Thymus (tissue), 14 donors: Measurements from ENCODE around the gene TRAF5. TPM values are rescaled to one million over a fixed set of nuclear protein-coding genes. Genes with fewer than 3 reads are reported as not detected.

Experiments used
- DNase-seq, 9 donors: peaks; one replicate each; pipeline ENCODE4 v3.0.0-alpha.2; 2013; ENCODE audit warnings: low spot score in 9 of 9, low read depth in 6 of 9, missing footprints in 1 of 9
- H3K27ac ChIP-seq, 2 donors: one replicate each; pipeline ENCODE4 v1.5.1; 2013; ENCODE audit warnings: control low read depth in 1 of 2, low read depth in 1 of 2, low read length in 1 of 2, mild to moderate bottlenecking in 1 of 2, moderate library complexity in 1 of 2
- H3K27me3 ChIP-seq, 2 donors: one replicate each; pipeline ENCODE4 v1.5.1; 2013; ENCODE audit warnings: low read length in 1 of 2; ENCODE audit not compliant: control insufficient read depth in 2 of 2, insufficient read depth in 1 of 2
- H3K36me3 ChIP-seq, 2 donors: one replicate each; pipeline ENCODE4 v1.5.1; 2013; ENCODE audit warnings: low read length in 1 of 2, mild to moderate bottlenecking in 1 of 2, moderate library complexity in 1 of 2; ENCODE audit not compliant: control insufficient read depth in 2 of 2, insufficient read depth in 2 of 2
- H3K4me1 ChIP-seq, 2 donors: one replicate each; pipeline ENCODE4 v1.5.1; 2013; ENCODE audit warnings: low read length in 2 of 2; ENCODE audit not compliant: control insufficient read depth in 2 of 2, insufficient read depth in 2 of 2
- H3K4me3 ChIP-seq, 2 donors: one replicate each; pipeline ENCODE4 v1.5.1; 2013; ENCODE audit warnings: low read length in 2 of 2, control low read depth in 1 of 2, mild to moderate bottlenecking in 1 of 2
- H3K9me3 ChIP-seq, 2 donors: one replicate each; pipeline ENCODE4 v1.5.1; 2013; ENCODE audit warnings: low read length in 1 of 2, mild to moderate bottlenecking in 1 of 2; ENCODE audit not compliant: control insufficient read depth in 2 of 2, insufficient read depth in 1 of 2
- WGBS: extraction: QIAGEN DNeasy Blood & Tissue Kit; methylation state at CpG from one replicate; pipeline ENCODE4 v1.1.7; 2013; 5-methylcytosine and 5-hydroxymethylcytosine counted together
- long read RNA-seq, 10 donors: transcript quantifications; one replicate each; lab custom pipeline, GENCODE V29; 2026
- polyA plus RNA-seq: library from polyadenylated mRNA; stranded (reverse); fragments of 200-250 nt; gene quantifications from one replicate; pipeline ENCODE4 v1.2.3, GENCODE V29; 2013
- total RNA-seq: library from RNA; stranded (reverse); fragments of 120-200 nt; gene quantifications from one replicate; pipeline ENCODE4 v1.2.4, GENCODE V29; 2013
- donor health status: healthy.

The TRAF5 gene, protein sequence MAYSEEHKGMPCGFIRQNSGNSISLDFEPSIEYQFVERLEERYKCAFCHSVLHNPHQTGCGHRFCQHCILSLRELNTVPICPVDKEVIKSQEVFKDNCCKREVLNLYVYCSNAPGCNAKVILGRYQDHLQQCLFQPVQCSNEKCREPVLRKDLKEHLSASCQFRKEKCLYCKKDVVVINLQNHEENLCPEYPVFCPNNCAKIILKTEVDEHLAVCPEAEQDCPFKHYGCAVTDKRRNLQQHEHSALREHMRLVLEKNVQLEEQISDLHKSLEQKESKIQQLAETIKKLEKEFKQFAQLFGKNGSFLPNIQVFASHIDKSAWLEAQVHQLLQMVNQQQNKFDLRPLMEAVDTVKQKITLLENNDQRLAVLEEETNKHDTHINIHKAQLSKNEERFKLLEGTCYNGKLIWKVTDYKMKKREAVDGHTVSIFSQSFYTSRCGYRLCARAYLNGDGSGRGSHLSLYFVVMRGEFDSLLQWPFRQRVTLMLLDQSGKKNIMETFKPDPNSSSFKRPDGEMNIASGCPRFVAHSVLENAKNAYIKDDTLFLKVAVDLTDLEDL
- total RNA-seq = 17.0 TPM
- 47.6 TPM for polyA plus RNA-seq
- long read RNA-seq, donor 1 = 0 reads
- long read RNA-seq, donor 2, transcript TRAF5-201 (11 exons, 3,972 nt) = minor isoform, 5 of 64 reads
- long read RNA-seq, donor 2, transcript TRAF5-205 (3 exons, 3,491 nt) = major isoform, 15 of 64 reads
- long read RNA-seq, donor 2, partial matches to known transcripts = 44 of 64 reads
- long read RNA-seq, donor 2, other reads (novel, unspliced or antisense) = 0 of 64 reads
- long read RNA-seq, donor 3, partial matches to known transcripts = 6 of 11 reads
- long read RNA-seq, donor 3, other reads (novel, unspliced or antisense) = 0 of 11 reads
- long read RNA-seq, donor 4, partial matches to known transcripts = 12 of 15 reads
- long read RNA-seq, donor 4, other reads (novel, unspliced or antisense) = 0 of 15 reads
- long read RNA-seq, donor 5, transcript TRAF5-205 (3 exons, 3,491 nt) = major isoform, 9 of 30 reads
- long read RNA-seq, donor 5, partial matches to known transcripts = 18 of 30 reads
- long read RNA-seq, donor 5, other reads (novel, unspliced or antisense) = 0 of 30 reads
- long read RNA-seq, donor 6, transcript TRAF5-205 (3 exons, 3,491 nt) = major isoform, 5 of 6 reads
- long read RNA-seq, donor 6, partial matches to known transcripts = 0 of 6 reads
- long read RNA-seq, donor 6, other reads (novel, unspliced or antisense) = 0 of 6 reads
- long read RNA-seq, donor 7, partial matches to known transcripts = 0 of 7 reads
- long read RNA-seq, donor 7, other reads (novel, unspliced or antisense) = 0 of 7 reads
- long read RNA-seq, donor 8, partial matches to known transcripts = 0 of 1 reads
- long read RNA-seq, donor 8, other reads (novel, unspliced or antisense) = 0 of 1 reads
- long read RNA-seq, donor 9, partial matches to known transcripts = 5 of 8 reads
- long read RNA-seq, donor 9, other reads (novel, unspliced or antisense) = 0 of 8 reads
- long read RNA-seq, donor 10, partial matches to known transcripts = 0 of 1 reads
- long read RNA-seq, donor 10, other reads (novel, unspliced or antisense) = 0 of 1 reads

DNA sequence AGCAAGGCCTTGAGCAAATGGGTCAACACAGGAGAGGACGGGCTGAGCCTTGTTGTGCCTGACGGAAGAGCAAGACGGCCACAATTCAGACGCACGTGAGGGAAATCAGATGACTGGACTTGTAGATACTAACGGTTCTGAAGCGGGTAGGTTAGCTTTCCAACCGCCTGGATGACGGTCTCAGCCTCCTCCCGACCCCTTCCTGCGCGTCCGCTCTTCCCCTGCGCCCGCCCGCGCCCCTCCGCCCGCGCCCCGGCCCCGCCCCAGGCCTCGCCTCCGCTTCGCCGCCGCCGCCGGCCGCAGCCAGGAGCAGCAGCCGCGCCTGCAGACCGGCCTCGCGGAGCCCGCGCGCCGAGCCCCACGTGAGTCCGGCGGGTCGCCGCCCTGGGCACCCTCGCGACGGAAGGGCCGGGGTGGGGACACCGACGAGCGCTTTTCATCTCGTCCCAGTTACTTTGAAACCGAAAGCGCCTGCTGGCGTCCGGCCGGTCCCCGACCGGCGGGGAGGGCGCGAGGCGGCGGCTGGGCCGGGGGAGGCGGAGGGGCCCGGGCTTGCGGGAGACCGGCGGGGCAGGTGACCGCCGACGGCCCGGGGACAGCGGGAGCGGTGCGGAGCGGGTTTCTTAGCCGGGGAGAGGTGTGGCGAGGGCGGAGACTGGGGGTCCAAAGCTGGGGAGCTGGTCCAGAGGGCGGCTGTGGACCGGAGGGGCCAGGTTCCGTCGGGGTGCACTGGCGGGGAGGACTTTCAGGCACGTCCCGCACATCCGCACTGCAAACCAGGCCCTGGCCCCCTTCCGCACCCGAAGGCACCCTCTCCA, at the start of gene TRAF5:
Gene TRAF5, plus strand, starts transcription at position 306 of the 818 bp plus-strand sequence. CDS start 26,407 bp downstream, outside the sequence.
- Histone ChIP-seq H3K9me3 (peaks cover 0 to 2% of the 10 kb centered on the region in 2 donors), H3K27ac (peak within 1 kb of the TSS; percentile 73 to 90), H3K4me1 (peaks cover 13 to 55% of the 10 kb centered on the region in 2 donors), H3K4me3 (peak within 1 kb of the TSS; percentile 74 to 81), H3K36me3 (no peaks in the 10 kb centered on the region), H3K27me3 (no peaks in the 10 kb centered on the region)
- peak in 1 of 9 donors; percentile 61 for DNase-seq
- WGBS = 1% methylated on average over 91 of the region's 91 CpGs

DNA sequence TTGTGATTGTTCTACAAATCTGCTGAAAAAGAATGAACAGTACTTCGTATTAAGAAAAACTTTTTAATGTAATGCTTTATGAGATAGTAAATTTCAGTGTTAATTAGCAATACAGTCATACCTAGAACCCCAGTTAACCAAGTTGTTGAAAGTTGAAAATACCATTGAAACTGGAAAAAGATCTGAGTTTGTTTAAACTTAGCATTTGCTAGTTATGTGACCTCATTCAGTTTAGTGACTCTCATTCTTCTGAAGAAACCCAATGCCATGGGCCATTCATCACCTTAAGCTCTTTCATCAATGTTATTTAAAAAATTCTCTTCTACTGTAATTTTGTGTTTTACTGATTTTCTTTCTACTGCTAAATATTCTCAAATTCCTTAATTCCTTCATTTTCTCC, 47.3 kb upstream of the TRAF5 start:
- DNase-seq = no peak
- Histone ChIP-seq H3K36me3 (peaks cover 22 to 49% of the 10 kb centered on the region in 2 donors), H3K27me3 (no peaks in the 10 kb centered on the region), H3K4me1 (no peaks in the 10 kb centered on the region), H3K4me3 (no peak overlapping the region), H3K9me3 (no peaks in the 10 kb centered on the region), H3K27ac (no peak overlapping the region)
- 47% methylated on average over 1 of the region's 1 CpG for WGBS

DNA sequence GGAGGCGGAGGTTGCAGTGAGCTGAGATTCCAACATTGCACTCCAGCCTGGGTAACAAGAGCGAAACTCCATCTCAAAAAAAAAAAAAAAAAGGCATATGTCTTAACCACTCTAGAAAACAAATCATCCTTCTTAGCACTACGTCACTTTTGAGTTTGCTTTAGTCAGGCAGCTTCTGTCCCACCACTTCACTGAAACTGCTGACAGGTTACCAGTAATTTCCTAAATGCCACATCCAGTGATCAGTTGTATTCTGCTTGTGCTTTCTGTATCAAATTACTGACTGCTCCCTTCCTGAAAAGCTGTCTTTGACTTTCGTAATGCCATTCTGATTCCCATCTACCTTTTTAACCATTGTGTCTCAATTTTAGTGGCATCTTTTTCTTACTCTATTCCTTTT, 45.7 kb upstream of the TRAF5 start:
- Histone ChIP-seq H3K27ac (no peak overlapping the region), H3K36me3 (peaks cover 24 to 57% of the 10 kb centered on the region in 2 donors), H3K4me1 (no peaks in the 10 kb centered on the region), H3K27me3 (no peaks in the 10 kb centered on the region), H3K4me3 (no peak overlapping the region), H3K9me3 (no peaks in the 10 kb centered on the region)
- no peak for DNase-seq
- 97% methylated on average over 4 of the region's 4 CpGs for WGBS

DNA sequence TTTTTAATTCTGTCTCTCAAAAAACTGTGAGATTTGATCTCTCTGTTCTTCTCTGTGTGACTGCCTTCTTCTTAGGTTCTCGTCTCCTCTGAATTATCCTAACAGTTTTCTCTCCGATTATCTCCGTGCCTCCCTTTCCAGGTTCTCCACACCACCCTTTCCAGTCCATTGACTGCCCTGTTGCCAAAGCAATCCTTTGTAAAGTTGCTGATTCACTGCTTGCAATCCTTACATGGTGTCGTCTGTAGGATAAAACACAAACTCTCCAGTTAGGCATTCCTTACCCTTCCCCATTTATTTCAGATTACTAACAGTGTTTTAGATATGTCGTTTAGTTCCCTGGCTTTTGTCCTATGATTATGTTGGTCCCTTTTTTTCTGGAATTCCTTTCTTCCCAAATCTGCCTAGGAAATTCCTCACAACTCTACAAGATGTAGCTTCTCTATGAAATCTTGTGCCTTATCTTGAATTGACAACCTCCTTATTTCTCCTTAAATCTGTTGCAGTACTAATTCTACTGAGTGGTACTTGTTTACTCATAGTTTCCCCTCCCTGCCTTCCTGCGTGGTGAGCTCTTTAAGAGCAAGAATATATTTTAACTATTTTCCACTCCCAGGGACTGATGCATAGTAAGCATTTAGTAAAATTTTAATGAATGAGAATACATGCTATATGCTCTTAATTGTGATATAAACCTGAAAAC, 45.2 kb upstream of the TRAF5 start:
- Histone ChIP-seq H3K27me3 (no peaks in the 10 kb centered on the region), H3K36me3 (peaks cover 21 to 53% of the 10 kb centered on the region in 2 donors), H3K9me3 (no peaks in the 10 kb centered on the region), H3K27ac (no peak overlapping the region), H3K4me1 (no peaks in the 10 kb centered on the region), H3K4me3 (no peak overlapping the region)
- DNase-seq = no peak
- 94% methylated on average over 6 of the region's 6 CpGs for WGBS

DNA sequence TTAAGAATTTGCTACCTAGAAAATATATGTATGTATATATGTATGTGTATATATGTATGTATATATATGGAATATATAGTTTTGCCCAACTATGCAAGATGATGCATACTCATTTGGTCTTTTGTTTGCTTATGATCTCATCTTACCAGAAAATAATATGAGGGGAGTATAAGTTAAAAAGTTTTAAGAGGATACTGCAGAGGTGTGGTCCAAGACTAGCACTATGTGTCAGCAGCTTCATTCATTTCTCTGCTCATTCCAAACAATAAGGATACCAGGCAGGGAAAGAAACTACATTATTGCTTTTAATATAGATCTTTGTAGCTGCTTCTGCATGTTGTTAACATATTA, 44.6 kb upstream of the TRAF5 start:
- no peak for DNase-seq
- Histone ChIP-seq H3K4me1 (no peaks in the 10 kb centered on the region), H3K27ac (no peak overlapping the region), H3K27me3 (no peaks in the 10 kb centered on the region), H3K36me3 (peaks cover 21 to 53% of the 10 kb centered on the region in 2 donors), H3K9me3 (no peaks in the 10 kb centered on the region), H3K4me3 (no peak overlapping the region)

DNA sequence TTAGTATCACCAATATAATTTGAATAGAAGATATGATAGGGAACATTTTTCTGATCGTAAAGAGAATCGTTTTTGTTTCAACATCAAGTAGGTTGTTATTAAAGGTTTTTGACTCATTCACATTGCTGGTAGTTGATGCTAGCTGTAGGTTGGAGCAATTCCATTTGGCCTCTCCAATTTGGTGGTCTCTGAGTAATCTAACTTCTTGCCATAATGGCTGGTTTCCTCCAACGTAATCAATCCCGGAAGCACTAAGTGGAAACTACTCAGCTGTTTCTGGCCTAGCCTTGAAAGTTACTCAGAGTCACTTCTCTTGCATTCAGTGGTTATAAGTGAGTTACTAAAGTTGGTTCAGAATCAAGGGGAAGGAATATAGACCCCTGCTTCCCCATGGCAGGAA, 41.4 kb upstream of the TRAF5 start:
- Histone ChIP-seq H3K4me3 (no peak overlapping the region), H3K4me1 (no peaks in the 10 kb centered on the region), H3K36me3 (peaks cover 28 to 50% of the 10 kb centered on the region in 2 donors), H3K27me3 (no peaks in the 10 kb centered on the region), H3K9me3 (no peaks in the 10 kb centered on the region), H3K27ac (no peak overlapping the region)
- no peak for DNase-seq
- WGBS = 98% methylated on average over 4 of the region's 4 CpGs

DNA sequence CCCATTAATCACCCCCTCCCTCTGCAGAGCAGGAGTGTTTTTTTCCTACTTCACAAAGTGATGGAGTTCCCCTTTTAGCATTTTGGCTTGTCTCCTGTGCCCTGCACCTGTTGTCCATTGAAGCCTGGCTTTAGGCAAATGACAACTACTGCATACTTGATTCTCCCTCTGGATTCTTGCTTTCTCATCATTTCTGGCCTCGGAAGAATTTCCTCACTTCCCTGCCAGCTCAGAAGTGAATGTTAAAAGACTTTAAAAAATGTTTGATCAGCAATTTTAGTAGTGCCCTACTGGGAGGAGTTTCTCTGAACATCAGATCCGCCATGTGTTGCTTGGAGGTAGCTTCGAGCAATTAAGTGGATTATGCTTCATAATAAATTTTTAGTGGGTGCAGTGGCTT, 39.4 kb upstream of the TRAF5 start:
- Histone ChIP-seq H3K27ac (no peak overlapping the region), H3K4me3 (no peak overlapping the region), H3K9me3 (no peaks in the 10 kb centered on the region), H3K36me3 (peaks cover 35 to 58% of the 10 kb centered on the region in 2 donors), H3K4me1 (no peaks in the 10 kb centered on the region), H3K27me3 (no peaks in the 10 kb centered on the region)
- WGBS = 95% methylated on average over 3 of the region's 3 CpGs
- DNase-seq = peak in 1 of 9 donors; percentile 10
